HG02852 (cell line): Measurements from ENCODE around the gene SMARCA4.
"Not testable (repeated sequence)": the region's sequence is repeated elsewhere in the genome, so short reads cannot be mapped to it uniquely, and the experiment has no call there.

Source experiments
- ATAC-seq: cut with Tn5 transposase; IDR thresholded peaks from one replicate; pipeline ENCODE4 v1.9.1; 2021; ENCODE audit warnings: mild to moderate bottlenecking, moderate library complexity; ENCODE audit not compliant: unreplicated experiment

The SMARCA4 gene

DNA sequence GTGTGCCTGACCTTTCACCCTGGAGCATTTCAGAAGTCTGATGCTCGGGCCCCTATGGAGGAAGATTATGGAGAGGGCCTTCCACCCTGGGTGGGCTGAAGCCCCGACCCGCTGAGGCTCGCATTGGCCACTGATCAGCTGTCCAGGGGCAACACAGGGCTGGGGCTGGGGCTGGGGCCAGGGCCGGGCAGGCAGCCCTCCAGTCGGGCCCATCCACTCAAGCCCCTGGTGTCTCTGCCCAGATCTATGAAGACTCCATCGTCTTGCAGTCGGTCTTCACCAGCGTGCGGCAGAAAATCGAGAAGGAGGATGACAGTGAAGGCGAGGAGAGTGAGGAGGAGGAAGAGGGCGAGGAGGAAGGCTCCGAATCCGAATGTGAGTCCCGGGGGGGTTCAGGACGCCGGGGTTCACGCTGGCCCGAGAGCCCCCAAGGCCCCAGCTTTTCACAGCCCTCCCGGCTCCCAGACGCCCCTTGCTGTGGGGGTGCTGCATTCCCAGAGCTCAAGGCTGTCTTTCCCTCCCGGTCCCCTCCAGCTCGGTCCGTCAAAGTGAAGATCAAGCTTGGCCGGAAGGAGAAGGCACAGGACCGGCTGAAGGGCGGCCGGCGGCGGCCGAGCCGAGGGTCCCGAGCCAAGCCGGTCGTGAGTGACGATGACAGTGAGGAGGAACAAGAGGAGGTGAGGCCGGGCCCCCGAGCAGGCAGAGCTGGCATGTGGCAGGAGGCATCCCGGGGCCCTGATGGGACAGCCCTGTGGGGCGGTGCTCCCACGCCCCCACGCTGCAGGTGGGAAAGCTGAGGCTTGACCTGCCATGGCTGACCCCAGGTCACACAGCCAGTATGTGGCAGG lies 98.9 kb downstream of the SMARCA4 start:
- ATAC-seq, result no peak

GRCh38 chr19:11061952-11062351 lies 101.1 kb downstream of the SMARCA4 start:
- no peak for ATAC-seq

DNA sequence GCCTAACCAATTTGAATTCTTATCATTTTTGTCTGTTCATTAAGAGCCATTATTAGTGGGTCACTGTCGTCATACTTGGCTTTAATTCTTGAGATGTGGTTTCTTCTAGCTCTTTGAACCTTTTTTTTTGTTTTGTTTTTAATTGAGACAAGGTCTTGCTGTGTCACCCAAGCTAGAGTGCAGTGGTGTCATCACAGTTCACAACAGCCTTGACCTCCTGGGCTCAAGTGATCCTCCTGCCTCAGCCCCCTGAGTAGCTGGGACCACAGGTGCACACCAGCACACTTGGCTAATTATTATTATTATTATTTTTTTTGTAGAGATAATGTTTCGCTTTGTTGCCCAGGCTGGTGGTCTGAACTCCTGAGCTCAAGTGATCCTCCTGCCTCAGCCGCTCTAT lies 102.6 kb downstream of the SMARCA4 start:
- ATAC-seq, result no peak

DNA sequence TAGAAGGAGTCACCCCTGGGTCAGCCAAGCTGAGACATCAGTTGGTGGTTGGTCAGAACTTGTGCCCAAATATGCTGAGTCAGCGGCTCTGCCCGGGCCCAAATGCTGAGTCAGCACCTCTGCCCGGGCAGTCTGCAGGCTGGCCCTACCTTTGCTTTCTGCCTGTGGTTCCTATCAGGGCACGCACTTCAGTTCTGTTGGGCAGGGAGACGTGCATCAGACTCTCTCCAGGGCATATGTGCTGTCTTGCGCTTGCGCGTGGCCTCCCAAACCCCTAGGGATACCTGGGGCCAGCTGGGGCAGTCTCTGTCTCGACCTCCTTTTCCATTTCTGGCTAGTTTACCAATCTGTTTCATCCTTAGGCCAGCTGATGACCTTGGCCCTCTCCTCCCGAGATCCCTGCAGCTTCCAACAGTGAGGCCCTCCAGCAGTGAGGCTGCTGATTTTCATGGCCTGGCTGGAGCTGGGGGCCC lies 104.0 kb downstream of the SMARCA4 start:
- ATAC-seq, result no peak

DNA sequence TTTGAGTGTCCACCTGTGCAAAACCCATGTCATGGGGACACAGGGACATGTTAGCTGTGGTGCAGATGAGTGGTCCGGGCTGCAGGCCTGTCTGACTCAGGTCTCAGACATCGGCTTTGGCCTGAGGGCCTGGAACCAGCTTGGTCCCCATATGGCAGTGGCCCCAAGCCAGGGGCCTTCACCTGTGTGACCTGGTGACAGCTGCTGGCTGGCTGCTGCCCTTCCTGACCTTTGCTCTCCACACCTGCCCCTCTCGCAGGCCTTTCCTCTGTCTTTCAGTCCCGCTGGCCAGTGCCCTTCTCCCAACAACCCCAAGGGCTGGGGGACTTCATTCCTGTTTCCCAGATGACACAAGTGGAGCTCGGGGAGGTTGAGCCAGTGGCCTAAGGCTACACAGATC lies 105.5 kb downstream of the SMARCA4 start:
- ATAC-seq, result no peak

DNA sequence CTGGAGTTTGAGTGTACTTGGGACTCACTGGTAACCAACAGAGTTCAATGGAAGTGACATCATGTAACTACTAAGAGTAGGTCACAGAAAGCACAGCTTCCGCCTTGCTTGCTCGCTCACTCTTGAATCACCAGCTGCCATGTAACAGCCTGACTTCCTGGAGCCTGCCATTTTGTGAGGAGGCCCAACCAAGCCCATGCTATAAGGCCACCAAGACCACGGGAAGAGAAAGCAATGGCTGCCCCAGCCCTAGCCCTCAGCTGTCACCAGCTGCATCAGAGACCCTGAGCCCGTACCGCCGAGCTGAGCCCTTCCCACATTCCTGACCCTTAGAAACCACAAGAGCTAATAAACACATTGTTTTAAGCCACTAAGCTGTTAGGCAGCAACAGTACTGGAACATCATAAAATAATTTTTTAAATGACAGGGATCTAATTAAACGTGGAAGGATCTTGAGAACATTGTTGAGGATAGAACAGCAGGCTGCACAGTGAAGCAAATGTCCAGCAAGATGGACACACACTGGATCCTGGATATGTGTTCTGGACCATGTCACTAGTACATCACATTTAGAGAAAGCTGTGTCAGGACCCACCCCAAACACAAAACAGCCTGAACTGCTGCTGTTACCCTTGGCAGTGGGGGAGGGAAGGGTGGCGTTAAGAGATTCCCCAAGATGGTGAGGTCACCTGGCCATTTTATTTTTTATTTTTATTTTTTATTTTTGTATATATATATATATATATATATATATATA lies 106.7 kb downstream of the SMARCA4 start:
- ATAC-seq, result no peak

DNA sequence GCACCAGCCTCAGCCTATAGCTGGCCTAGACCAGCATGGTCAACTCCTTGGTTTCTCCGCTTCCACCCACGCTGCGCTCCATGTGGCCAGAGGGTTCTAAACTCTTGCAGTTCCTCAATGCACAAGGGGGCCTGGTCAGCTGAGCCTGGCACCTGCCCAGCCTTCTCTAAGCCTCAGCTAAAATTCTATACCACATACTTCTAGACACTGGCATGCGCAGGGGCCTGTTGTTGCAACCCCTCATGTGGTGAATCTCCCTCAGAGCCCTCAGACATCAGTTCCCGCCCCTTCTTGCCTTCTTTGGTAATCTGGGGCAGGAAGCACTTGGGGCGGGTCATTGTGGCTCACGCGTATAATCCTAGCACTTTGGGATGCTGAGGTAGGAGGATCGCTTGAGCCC lies 108.7 kb downstream of the SMARCA4 start:
- no peak for ATAC-seq

DNA sequence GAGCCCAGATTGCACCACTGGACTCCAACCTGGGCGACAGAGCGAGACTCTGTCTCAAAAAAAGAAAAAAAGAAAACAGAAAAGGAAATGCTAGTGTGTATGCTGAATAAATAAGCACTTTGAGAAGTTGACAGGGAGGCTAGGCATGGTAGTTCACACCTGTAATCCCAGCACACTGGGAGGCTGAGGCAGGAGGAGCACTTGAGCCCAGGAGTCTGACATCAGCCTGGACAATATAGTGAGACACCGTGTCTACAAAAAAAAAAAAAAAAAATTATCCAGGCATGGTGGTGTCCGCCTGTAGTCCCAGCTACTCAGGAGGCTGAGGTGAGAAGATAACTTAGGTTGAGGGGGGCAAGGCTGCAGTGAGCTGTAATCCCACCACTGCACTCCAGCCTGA lies 109.3 kb downstream of the SMARCA4 start:
- no peak for ATAC-seq

GRCh38 chr19:11073568-11073967 lies 112.7 kb downstream of the SMARCA4 start:
- no peak for ATAC-seq

GRCh38 chr19:11076792-11077191 lies 116.0 kb downstream of the SMARCA4 start:
- ATAC-seq, result not testable (repeated sequence)

DNA sequence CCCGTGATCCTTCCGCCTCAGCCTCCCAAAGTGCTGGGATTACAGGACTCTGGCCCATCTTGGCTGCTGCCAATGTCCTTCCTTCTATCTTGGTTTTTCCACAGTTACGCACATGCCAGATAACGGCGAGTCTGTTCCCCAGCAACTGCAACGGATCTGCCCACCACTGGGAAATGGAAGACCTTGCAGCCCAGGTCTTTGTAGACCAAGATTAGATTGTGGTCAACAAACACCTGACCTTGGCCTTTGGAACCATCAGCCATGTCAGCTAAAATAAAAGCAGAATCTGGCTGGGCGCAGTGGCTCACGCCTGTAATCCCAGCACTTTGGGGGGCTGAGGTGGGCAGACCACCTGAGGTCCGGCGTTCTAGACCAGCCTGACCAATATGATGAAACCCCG lies 118.1 kb downstream of the SMARCA4 start:
- ATAC-seq, result no peak

DNA sequence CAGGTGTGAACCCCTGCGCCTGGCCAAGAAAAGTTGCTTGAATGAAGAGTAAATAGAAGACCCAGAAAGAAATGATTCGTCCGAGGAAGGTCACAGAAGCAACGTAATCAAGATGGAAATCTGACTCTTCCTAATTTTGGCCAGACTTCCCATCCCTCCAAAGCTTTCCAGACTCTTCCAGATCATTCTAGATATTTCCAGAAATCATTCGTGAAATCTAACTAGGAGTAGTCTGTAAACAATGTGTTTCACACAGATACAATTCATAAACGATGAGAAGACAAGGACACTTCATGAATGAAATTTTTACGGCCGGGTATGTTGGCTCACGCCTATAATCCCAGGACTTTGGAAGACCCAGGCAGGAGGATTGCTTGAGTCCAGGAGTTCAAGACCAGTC lies 119.2 kb downstream of the SMARCA4 start:
- no peak for ATAC-seq

DNA sequence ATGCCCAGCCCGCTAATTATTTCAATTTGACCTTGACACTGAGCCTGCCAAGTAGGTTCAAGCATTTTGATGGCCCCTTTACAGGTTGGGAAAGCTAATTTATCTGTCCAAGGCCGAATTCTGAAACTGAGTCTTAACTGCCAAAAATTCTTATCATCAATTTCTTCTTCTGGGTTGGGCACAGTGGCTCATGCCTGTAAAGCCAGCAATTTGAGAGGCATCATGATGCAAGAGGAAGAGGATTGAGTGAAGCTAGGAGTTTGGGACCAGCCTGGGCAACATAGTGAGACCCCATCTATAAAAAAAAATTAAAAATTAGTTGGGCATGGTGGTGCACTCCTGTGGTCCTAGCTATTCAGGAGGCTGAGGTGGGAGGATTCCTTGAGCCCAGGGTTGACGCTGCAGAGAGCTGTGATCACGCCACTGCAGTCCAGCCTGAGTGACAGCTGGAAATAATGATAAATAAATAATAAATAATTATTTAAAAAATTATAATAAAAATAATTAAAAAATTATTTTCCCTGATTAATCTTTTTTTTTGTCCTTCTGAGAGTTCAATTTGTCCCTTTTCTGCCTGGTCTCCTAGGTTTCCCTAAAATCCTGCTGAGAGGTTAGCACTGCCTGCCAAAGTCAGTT lies 127.2 kb downstream of the SMARCA4 start:
- ATAC-seq, result no peak

GRCh38 chr19:11088506-11089253 lies 127.8 kb downstream of the SMARCA4 start:
- ATAC-seq, result no peak

GRCh38 chr19:11089254-11090013 lies 128.6 kb downstream of the SMARCA4 start, which contains the start of gene LDLR:
LDLR (plus strand) TSS chr19:11089463; CDS start chr19:11089549, 86 bp downstream.
- no peak for ATAC-seq

GRCh38 chr19:11090014-11090263 lies 129.1 kb downstream of the SMARCA4 start:
- ATAC-seq, result not testable (repeated sequence)

- ATAC-seq, result peak; percentile 77
These were observed 129.6 kb downstream of the SMARCA4 start for GRCh38 chr19:11090264-11090996.

DNA sequence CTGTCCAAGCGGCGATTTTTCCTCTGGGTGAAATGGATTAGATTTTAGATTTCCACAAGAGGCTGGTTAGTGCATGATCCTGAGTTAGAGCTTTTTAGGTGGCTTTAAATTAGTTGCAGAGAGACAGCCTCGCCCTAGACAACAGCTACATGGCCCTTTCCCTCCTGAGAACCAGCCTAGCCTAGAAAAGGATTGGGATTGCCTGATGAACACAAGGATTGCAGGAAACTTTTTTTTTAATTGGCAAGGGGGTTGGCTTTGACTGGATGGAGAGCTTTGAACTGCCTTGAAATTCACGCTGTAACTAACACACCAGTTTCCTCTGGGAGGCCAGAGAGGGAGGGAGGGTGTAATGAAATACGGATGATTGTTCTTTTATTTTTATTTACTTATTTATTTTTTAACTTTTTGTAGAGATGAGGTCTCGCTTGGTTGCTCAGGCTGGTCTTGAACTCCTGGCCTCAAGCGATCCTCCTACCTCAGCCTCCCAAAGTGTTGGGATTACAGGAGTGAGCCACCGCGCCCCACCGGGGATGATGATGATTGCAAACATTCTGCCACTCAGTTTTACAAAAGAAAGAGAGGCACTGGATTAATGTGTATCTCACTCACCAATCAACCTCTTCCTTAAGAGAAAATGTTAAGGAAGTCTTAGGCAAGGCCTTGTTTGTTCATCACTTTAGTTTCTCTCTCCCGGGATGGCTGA lies 130.3 kb downstream of the SMARCA4 start:
- ATAC-seq, result no peak

GRCh38 chr19:11091703-11092153 lies 130.9 kb downstream of the SMARCA4 start:
- ATAC-seq, result no peak
